Ishikawa (cell line): ENCODE data around the gene AK5.

Experiments used
- CEBPB ChIP-seq: IDR thresholded peaks from 2 replicates; pipeline ENCODE4 v1.6.1; 2012
- CREB1 ChIP-seq: IDR thresholded peaks from 2 replicates; pipeline ENCODE4 v1.6.1; 2012; ENCODE audit warnings: low read depth
- EGR1 ChIP-seq: IDR thresholded peaks from 2 replicates; pipeline ENCODE4 v1.6.1; 2012
- EP300 ChIP-seq: IDR thresholded peaks from 2 replicates; pipeline ENCODE4 v1.6.1; 2012; ENCODE audit warnings: borderline replicate concordance
- FOXM1 ChIP-seq: IDR thresholded peaks from 2 replicates; pipeline ENCODE4 v1.6.1; 2012; ENCODE audit warnings: low read depth, borderline replicate concordance
- MAX ChIP-seq: IDR thresholded peaks from 2 replicates; pipeline ENCODE4 v1.6.1; 2012
- NFIC ChIP-seq: IDR thresholded peaks from 2 replicates; pipeline ENCODE4 v1.6.1; 2012
- RAD21 ChIP-seq: IDR thresholded peaks from 2 replicates; pipeline ENCODE4 v1.6.1; 2012; ENCODE audit warnings: low read depth
- REST ChIP-seq: IDR thresholded peaks from 2 replicates; pipeline ENCODE4 v1.6.1; 2012; ENCODE audit warnings: low read depth, mild to moderate bottlenecking
- TAF1 ChIP-seq: IDR thresholded peaks from 2 replicates; pipeline ENCODE4 v1.6.1; 2012; ENCODE audit warnings: low read depth, mild to moderate bottlenecking
- TCF12 ChIP-seq: IDR thresholded peaks from 2 replicates; pipeline ENCODE4 v1.6.1; 2012; ENCODE audit warnings: low read depth
- TEAD4 ChIP-seq: IDR thresholded peaks from 2 replicates; pipeline ENCODE4 v1.6.1; 2012
- USF1 ChIP-seq: IDR thresholded peaks from 2 replicates; pipeline ENCODE4 v1.6.1; 2012
- YY1 ChIP-seq: IDR thresholded peaks from 2 replicates; pipeline ENCODE4 v1.6.1; 2012; ENCODE audit warnings: low read depth
- ZBTB7A ChIP-seq: IDR thresholded peaks from 2 replicates; pipeline ENCODE4 v1.6.1; 2012; ENCODE audit warnings: low read depth

AK5 gene

GRCh38 chr1:77548285-77548684 lies 266.5 kb downstream of the AK5 start:
- no peak for TF ChIP-seq CREB1
- no peak for TF ChIP-seq REST
- TF ChIP-seq ZBTB7A: no peak
- TF ChIP-seq MAX: no peak
- no peak for TF ChIP-seq CEBPB
- TF ChIP-seq NFIC: no peak
- TF ChIP-seq TAF1: no peak
- no peak for TF ChIP-seq FOXM1
- no peak for TF ChIP-seq YY1
- TF ChIP-seq RAD21: no peak
- no peak for TF ChIP-seq USF1
- no peak for TF ChIP-seq EP300
- no peak for TF ChIP-seq TCF12
- TF ChIP-seq TEAD4: no peak
- no peak for TF ChIP-seq EGR1

DNA sequence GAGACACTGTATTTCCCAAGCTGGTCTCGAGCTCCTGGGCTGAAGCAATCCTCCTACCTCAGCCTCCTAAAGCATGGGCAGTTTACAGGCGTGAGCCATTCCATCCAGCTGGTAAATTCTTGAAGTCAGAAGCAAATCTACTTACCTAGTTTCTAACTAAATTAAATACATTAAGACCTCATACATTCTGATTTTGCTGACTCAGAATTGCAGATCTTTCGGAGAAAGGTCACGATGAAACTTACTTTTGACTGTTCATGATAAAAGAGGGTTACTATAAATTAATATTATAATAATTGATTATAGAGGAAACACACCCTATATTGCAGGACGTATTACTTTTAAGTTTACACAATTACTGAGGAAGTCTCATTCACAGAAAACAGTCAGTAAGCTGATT lies 268.3 kb downstream of the AK5 start:
- TF ChIP-seq TAF1: no peak
- TF ChIP-seq USF1: no peak
- no peak for TF ChIP-seq TEAD4
- TF ChIP-seq CEBPB: no peak

GRCh38 chr1:77552626-77553025 lies 270.8 kb downstream of the AK5 start:
- TF ChIP-seq RAD21 (no peak), EGR1 (no peak), USF1 (no peak), NFIC (no peak), CREB1 (no peak), TEAD4 (no peak)

DNA sequence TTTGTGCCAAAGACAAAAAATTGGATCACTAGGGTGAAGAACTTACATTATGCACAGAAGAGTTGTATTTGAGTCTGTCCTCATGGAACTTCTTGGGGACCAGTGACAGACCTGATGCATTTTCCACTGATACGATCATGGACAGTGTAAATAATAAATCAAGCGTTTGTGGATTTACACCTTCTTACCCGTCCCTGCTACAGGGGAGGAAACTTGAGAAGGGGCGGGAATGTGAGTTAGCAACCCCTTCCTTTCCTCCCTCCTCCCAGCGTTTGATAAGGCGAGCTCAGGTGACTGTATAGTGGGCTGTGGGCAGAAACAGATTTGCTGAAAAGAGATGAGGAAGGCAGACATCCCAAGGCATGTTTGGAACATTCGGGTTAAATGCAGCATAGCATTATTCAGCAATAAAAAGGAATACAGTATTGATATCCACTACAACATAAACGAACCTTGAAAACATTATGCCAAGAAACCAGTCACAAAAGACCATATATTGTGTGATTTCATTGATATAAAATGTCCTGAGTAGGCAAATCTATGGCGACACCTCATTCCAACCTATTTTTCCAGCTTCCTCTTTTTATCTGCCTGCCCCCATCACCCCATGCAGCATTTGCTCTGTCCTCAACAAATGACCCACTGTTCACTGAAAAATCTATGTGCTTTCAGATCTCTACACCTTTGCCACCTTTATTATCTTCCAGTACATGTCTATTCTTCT lies 271.9 kb downstream of the AK5 start:
- TF ChIP-seq EGR1 (no peak), TCF12 (no peak), CEBPB (no peak), REST (no peak), ZBTB7A (no peak), FOXM1 (no peak)

GRCh38 chr1:77556045-77556444 lies 274.2 kb downstream of the AK5 start:
- no peak for TF ChIP-seq ZBTB7A
- no peak for TF ChIP-seq TAF1
- no peak for TF ChIP-seq TCF12
- TF ChIP-seq TEAD4: no peak
- no peak for TF ChIP-seq RAD21
- no peak for TF ChIP-seq CREB1
- no peak for TF ChIP-seq NFIC

GRCh38 chr1:77557053-77557452 lies 275.2 kb downstream of the AK5 start:
- TF ChIP-seq CEBPB (no peak), MAX (no peak), YY1 (no peak), ZBTB7A (no peak), TCF12 (no peak), EGR1 (no peak)
